Activated CD8-positive, alpha-beta memory T cell treated with anti-CD3 and anti-CD28 coated beads for 4 hours (primary cell): ENCODE measurements around the gene IL32.
"Not testable (repeated sequence)": the region's sequence is repeated elsewhere in the genome, so short reads cannot be mapped to it uniquely, and the experiment has no call there.

Experiments
- DNase-seq, 2 donors: peaks; one replicate each; pipeline ENCODE4 v3.0.0-alpha.2; 2020; ENCODE audit warnings: low read depth in 2 of 2

Gene IL32

GRCh38 chr16:3051494-3051893, 13.9 kb upstream of the IL32 start:
- DNase-seq, result no peak

DNA sequence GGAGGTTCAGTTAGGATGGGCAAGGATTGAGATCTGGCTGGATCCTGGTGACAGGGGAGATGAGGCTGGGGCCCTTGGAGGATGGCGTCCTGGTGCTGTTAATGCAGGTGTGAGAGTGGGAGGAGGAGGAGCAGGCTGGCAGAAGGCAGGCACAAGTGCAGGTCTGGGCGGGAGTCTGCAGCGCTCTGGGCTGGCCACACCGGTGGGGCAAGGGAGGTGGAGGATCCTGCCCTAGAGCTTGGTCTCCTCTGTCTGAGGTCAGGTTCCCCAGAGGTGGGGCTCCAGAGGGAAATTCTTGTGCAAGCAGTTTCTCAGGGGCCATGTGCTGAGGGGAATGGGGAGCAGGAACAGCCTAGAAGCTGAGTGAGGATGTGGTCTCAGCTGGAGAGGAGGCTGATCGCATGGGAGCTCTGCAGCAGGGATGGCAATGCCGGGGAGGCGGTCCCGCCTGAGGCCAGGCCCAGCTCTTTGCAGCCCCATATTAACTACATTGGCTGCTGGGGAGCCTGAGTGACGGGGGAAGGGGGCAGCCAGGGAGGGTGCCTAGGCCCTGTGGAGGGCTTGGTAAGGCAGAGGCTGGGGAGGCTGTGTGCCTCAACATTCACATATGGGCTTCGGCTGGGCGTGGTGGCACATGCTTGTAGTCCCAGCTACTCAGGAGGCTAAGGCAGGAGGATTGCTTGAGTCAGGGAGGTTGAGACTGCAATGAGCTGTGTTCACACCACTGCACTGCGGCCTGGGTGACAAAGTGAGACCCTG, 12.7 kb upstream of the IL32 start:
- DNase-seq, result not testable (repeated sequence)

- DNase-seq, result not testable (repeated sequence)
Measured at GRCh38 chr16:3053330-3053710, 12.1 kb upstream of the IL32 start.

DNA sequence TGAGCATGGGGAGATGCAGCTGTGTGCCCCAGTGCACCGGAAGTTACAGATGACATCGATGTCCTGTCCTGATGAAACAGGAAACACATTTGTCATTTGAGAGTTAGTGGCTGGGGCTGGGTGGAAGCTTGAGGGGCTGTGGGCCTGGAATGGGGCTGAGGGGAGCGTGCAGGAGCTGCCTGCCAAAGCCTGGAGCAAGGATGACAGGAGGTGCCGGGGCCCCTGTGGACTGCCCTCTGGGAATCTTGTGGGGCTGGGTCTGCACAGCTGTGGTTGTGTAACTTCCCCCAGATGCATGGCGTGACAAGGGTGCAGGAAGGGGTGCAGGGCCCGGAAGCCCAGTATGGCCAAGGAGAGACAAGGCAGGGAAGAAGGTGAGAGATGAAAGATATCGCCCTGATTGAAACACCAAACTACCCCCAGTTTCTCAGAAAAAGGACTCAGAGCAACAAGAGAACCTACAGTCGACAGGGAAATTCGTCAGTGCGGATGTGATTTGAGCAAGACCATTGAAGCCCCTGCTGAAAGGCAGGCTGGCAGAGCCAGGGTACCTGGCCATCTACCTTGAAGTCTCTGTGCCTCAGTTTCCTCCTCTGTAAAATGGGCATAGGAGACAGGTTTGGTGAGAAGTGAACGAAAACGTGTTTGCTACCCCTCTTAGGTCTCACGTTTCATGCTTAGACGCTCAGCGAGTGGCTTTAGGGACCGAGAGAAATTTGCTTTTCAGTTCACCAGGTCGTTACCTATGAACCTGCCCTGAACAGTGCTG, 10.3 kb upstream of the IL32 start:
- no peak for DNase-seq

DNA sequence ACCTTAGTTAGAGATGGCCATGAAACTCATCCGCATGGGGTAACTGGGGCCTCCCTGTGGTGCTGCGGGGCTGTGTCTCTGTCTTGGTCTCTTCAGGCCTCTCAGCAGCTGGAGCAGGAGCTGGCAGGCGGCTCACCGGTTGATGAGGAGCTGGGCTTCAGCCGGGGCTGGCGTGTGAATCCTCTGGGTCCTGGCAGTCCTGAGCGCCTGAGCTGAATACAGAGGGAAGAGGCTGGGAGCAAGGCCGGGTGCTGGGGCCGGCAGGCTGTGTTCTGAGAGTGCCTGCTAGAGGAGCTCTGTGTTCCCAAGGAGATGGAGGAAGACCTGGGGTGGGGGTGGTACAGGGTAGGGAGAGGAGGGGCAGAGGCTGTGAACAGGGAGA, 9.7 kb upstream of the IL32 start:
- DNase-seq, result not testable (repeated sequence)

GRCh38 chr16:3056336-3057180, 8.9 kb upstream of the IL32 start:
- no peak for DNase-seq

- DNase-seq, result no peak
Measured at GRCh38 chr16:3057181-3058138, 8.0 kb upstream of the IL32 start.

DNA sequence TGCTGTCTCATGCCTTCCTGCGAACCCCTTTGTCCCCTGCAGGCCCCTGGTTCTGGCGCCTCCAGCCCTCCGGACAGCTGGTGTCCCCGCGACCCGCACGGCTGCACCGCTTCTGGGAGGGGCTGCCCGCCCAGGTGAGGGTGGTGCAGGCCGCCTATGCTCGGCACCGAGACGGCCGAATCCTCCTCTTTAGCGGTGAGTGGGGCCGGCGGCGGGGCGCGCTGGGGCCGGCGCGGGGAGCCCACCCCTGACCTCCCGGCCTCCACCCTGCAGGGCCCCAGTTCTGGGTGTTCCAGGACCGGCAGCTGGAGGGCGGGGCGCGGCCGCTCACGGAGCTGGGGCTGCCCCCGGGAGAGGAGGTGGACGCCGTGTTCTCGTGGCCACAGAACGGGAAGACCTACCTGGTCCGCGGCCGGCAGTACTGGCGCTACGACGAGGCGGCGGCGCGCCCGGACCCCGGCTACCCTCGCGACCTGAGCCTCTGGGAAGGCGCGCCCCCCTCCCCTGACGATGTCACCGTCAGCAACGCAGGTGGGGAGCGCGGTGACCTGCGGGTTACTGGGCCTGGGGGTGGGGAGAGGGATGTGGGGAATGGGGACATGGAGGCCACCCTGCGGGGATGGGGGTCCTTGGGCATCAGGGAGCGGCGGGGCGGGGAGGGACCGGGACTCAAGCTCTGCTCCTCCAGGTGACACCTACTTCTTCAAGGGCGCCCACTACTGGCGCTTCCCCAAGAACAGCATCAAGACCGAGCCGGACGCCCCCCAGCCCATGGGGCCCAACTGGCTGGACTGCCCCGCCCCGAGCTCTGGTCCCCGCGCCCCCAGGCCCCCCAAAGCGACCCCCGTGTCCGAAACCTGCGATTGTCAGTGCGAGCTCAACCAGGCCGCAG, 7.1 kb upstream of the IL32 start:
- DNase-seq, result no peak

DNA sequence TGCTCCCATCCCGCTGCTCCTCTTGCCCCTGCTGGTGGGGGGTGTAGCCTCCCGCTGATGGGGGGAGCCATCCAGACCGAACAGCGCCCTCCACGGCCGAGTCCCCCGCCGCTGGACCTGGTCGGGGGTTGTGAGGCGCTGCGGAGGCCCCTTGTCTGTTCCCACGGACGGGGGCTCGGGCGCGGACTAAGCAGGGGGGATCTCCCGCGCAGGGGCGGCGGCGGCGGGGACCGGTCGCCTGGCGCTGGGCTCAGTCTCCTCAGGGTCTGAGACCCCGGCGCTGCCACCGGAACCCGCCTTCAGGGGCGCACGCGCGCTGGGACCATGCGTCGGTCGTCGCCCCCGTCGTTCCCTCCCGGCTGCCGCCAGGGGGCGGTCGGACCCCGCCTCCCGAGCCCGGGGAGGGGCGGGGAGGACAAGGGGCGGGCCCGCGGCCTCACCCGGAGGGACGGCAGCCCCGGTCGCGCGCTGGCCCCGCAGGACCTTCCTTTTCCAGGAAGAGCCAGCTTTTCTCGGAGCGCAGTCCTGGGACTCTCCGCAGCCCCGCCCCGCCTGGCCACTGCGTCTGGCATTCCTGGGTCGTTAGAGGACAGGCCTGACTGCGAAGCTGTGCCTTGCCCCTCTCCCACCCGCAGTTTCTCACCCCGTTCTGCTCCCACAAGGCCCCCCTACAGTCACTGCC, 6.3 kb upstream of the IL32 start:
- peak; percentile 66 to 74 for DNase-seq

DNA sequence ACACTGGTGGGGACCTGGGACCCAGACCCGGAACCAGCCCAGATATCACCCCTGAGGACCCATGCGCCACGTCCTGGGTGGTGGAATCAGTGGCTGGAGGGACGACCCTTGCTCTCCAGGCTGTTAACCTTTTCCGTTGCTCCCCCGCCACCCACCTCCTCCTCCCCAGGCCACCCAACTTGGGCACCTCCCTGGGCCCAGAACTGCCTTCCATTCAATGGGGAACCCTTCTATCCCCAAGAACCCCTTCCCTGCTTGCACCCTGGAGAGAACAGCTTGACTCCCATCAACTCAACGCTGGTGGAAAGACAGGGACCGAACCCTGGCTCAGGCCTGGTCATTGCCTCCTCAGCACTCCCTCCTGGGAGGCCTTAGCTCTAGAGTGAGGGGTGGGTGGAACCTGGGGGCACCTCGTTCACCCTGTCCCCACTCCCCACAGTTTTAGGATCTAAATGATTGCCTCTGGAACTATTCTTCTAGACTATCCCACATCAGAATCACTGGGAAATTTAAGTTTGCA, 5.7 kb upstream of the IL32 start:
- no peak for DNase-seq

DNA sequence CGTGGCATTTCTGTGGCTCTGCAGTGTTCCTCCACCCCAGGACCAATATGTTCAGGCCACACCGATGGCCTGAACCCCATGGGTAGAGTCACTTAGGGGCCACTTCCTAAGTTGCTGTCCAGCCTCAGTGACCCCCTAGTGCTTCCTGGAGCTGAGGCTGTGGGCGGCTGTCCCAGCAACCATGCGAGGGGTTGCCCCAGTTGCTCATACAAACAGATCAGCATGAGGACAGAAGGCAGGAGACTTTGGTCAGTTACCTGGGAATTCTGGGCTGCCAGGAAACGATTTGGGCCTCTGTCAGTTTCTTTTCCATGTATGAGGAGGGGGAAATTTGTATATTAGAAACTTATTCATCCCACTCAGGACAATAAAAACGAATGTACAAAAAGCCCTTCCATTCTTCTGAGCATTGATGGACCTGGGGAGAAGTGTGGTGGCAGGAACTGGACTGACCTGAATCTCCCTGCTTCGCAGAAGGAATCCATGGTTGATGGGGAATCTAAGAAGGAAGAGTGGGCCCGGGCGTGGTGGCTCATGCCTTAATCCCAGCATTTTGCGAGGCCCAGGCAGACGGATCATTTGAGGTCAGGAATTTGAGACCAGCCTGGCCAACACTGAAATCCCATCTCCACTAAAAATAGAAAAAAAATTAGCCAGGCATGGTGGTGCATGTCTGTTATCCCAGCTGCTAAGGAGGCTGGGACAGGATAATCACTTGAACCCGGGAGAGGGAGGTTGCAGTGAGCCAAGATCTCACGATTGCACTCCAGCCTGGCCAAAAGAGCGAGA, 4.9 kb upstream of the IL32 start:
- DNase-seq, result no peak

GRCh38 chr16:3062553-3062952, 2.9 kb upstream of the IL32 start:
- no peak for DNase-seq

- no peak for DNase-seq
Measured at GRCh38 chr16:3063625-3064386, 1.6 kb upstream of the IL32 start.

- DNase-seq, result no peak
Measured at GRCh38 chr16:3065742-3066439, 451 bp downstream of the IL32 start.

- DNase-seq, result no peak
Measured at GRCh38 chr16:3066440-3066748, 954 bp downstream of the IL32 start.

DNA sequence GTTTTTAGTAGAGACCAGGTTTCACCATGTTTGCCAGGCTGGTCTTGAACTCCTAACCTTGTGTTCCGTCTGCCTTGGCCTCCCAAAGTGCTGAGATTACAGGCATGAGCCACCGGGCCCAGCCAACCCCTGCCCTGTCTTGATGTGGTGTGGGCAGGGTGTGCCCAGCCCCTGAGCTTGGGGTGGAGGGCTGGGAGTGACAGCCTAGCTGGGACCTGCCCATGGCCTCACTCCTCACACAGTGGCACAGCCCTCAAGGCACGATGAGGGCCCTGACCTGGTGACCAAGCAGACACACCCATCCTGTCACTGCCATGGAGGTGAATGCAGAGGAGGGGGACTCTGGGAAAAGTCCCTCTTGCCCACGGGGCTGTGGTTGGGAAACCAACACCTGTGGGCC, 3.0 kb downstream of the IL32 start:
- no peak for DNase-seq

GRCh38 chr16:3069146-3069545, 3.7 kb downstream of the IL32 start:
- DNase-seq, result not testable (repeated sequence)
